HG03571 (cell line): Measurements from ENCODE around the gene COA5.

ENCODE experiments used
- ATAC-seq: cut with Tn5 transposase; IDR thresholded peaks from one replicate; pipeline ENCODE4 v1.9.1; 2021; ENCODE audit not compliant: unreplicated experiment

Gene COA5

GRCh38 chr2:98573426-98573825 is 34.9 kb downstream of the COA5 start:
- no peak for ATAC-seq

- ATAC-seq: no peak
Measured at GRCh38 chr2:98572676-98573075, 35.6 kb downstream of the COA5 start.

- ATAC-seq: no peak
Measured at GRCh38 chr2:98572211-98572610, 36.1 kb downstream of the COA5 start.

- no peak for ATAC-seq
Measured at GRCh38 chr2:98571796-98572195, 36.5 kb downstream of the COA5 start.

- ATAC-seq: no peak
Measured at GRCh38 chr2:98571121-98571701, 37.1 kb downstream of the COA5 start.

- ATAC-seq: no peak
Measured at GRCh38 chr2:98570356-98570755, 38.0 kb downstream of the COA5 start.

GRCh38 chr2:98569915-98570314 is 38.4 kb downstream of the COA5 start:
- ATAC-seq: no peak

- no peak for ATAC-seq
Measured at GRCh38 chr2:98569197-98569793, 39.0 kb downstream of the COA5 start.

GRCh38 chr2:98568161-98568956 is 40.0 kb downstream of the COA5 start:
- ATAC-seq: no peak

GRCh38 chr2:98565941-98566340 is 42.4 kb downstream of the COA5 start:
- no peak for ATAC-seq

GRCh38 chr2:98565286-98565860 is 42.9 kb downstream of the COA5 start:
- ATAC-seq: no peak

- no peak for ATAC-seq
Measured at GRCh38 chr2:98564541-98565132, 43.7 kb downstream of the COA5 start.

- ATAC-seq: no peak
Measured at GRCh38 chr2:98563394-98563793, 44.9 kb downstream of the COA5 start.

- no peak for ATAC-seq
Measured at GRCh38 chr2:98561902-98562695, 46.2 kb downstream of the COA5 start.

- no peak for ATAC-seq
Measured at GRCh38 chr2:98561018-98561417, 47.3 kb downstream of the COA5 start.

- no peak for ATAC-seq
Measured at GRCh38 chr2:98560256-98560771, 48.0 kb downstream of the COA5 start.

GRCh38 chr2:98559581-98559980 is 48.7 kb downstream of the COA5 start:
- ATAC-seq: no peak

- ATAC-seq: no peak
Measured at GRCh38 chr2:98558852-98559530, 49.3 kb downstream of the COA5 start.

GRCh38 chr2:98556344-98557033 is 51.8 kb downstream of the COA5 start:
- ATAC-seq: peak; percentile 71
